Endothelial cell of umbilical vein (primary cell): ENCODE measurements around the gene CEP104. TPM values are rescaled to one million over a fixed set of nuclear protein-coding genes. Genes with fewer than 3 reads are reported as not detected.

Experiments used
- BruUV-seq: library from RNA; stranded (reverse); fragments of 400-500 nt; replicated peaks from 2 replicates; lab custom pipeline; 2021; lab: Mats Ljungman, UMichigan
- CTCF ChIA-PET: fragments of 300-600, 350-600 bp; sonication (Branson Sonifier 250); formaldehyde crosslinking; loops from one replicate; lab custom pipeline; 2021; ENCODE audit warnings: antibody characterized with exemption, inconsistent platforms; lab: Charles Lee
- POLR2A ChIA-PET: fragments of 300-600, 350-600 bp; sonication (Branson Sonifier 250); formaldehyde crosslinking; loops from one replicate; lab custom pipeline; 2021; ENCODE audit warnings: antibody characterized with exemption, inconsistent platforms; lab: Charles Lee
- DNase-seq: peaks from one replicate; pipeline ENCODE4 v3.0.0-alpha.2; 2011; ENCODE audit warnings: low read depth, low spot score
- FAIRE-seq: peaks from 2 replicates; lab custom pipeline; 2011; peaks lifted over from hg19 to GRCh38; lab: Jason Lieb, UNC
- H2AFZ ChIP-seq: 2 replicates; pipeline ENCODE4 v1.6.0; 2012; ENCODE audit warnings: low read depth, low read length, control low read depth, inconsistent platforms
- H3K27ac ChIP-seq: 2 replicates; pipeline ENCODE4 v1.5.1; 2011; ENCODE audit warnings: low read depth, mild to moderate bottlenecking, control low read depth, low read length, moderate library complexity; ENCODE audit not compliant: insufficient read depth
- H3K27me3 ChIP-seq, 2 experiments: 2 replicates each; pipeline versions ENCODE4 v1.6.0 to v1.6.1; 2011; ENCODE audit warnings: low read length in 2 of 2, mixed read lengths in 1 of 2; ENCODE audit not compliant: control insufficient read depth in 2 of 2, insufficient read depth in 2 of 2
- H3K36me3 ChIP-seq, 2 experiments: 2 replicates in 1 of 2; 3 replicates in 1 of 2; pipeline ENCODE4 v1.5.1; 2011; ENCODE audit warnings: low read length in 2 of 2, mild to moderate bottlenecking in 1 of 2, moderate library complexity in 1 of 2; ENCODE audit not compliant: control insufficient read depth in 2 of 2, insufficient read depth in 2 of 2; ENCODE audit errors: extremely low read depth in 1 of 2
- H3K4me1 ChIP-seq: 3 replicates; pipeline ENCODE4 v1.5.1; 2011; ENCODE audit warnings: mild to moderate bottlenecking, low read length; ENCODE audit not compliant: control insufficient read depth, insufficient read depth; ENCODE audit errors: extremely low read depth
- H3K4me2 ChIP-seq: 2 replicates; pipeline ENCODE4 v1.6.1; 2011; ENCODE audit warnings: low read length, control low read depth, mixed read lengths; ENCODE audit not compliant: insufficient read depth
- H3K4me3 ChIP-seq, 3 experiments: fragments of 200-600 bp in 1 of 3; sonication (generic), shearing (Covaris generic) in 1 of 3; replicated peaks in 1 of 3; 2 replicates each; pipeline ENCODE4 v1.5.1; 2011 to 2016; ENCODE audit warnings: control low read depth in 3 of 3, low read length in 3 of 3, mild to moderate bottlenecking in 2 of 3, inconsistent platforms in 1 of 3, low read depth in 1 of 3, moderate library complexity in 1 of 3; ENCODE audit not compliant: insufficient read depth in 1 of 3
- H3K79me2 ChIP-seq: 2 replicates; pipeline ENCODE4 v1.6.0; 2012; ENCODE audit warnings: low read length, inconsistent platforms; ENCODE audit not compliant: control insufficient read depth, insufficient read depth
- H3K9ac ChIP-seq: replicated peaks from 2 replicates; pipeline ENCODE3; 2011; ENCODE audit warnings: low read length, control low read depth; ENCODE audit not compliant: insufficient read depth; ENCODE audit errors: extremely low read depth
- H3K9me1 ChIP-seq: replicated peaks from 3 replicates; pipeline ENCODE4 v1.6.0; 2011; ENCODE audit warnings: mild to moderate bottlenecking, low read length; ENCODE audit not compliant: control insufficient read depth, insufficient read depth; ENCODE audit errors: extremely low read depth
- H3K9me3 ChIP-seq: replicated peaks from 2 replicates; pipeline ENCODE4 v1.5.1; 2012; ENCODE audit warnings: low read length, inconsistent platforms; ENCODE audit not compliant: control insufficient read depth, insufficient read depth
- H4K20me1 ChIP-seq: replicated peaks from 2 replicates; pipeline ENCODE3; 2011; ENCODE audit warnings: mild to moderate bottlenecking, low read length; ENCODE audit not compliant: control insufficient read depth, insufficient read depth; ENCODE audit errors: extremely low read depth
- CTCF ChIP-seq, 2 donors: IDR thresholded peaks; 1 replicate in 1 of 2; 2 replicates in 1 of 2; pipeline ENCODE4 v1.5.1; 2011; ENCODE audit warnings: low read length in 2 of 2, mild to moderate bottlenecking in 2 of 2, moderate library complexity in 2 of 2, control low read depth in 1 of 2, inconsistent platforms in 1 of 2, low read depth in 1 of 2; ENCODE audit not compliant: insufficient read depth in 1 of 2; ENCODE audit errors: extremely low read depth in 1 of 2
- EZH2 ChIP-seq: IDR thresholded peaks from 2 replicates; pipeline ENCODE4 v1.6.1; 2012; ENCODE audit warnings: borderline replicate concordance, low read depth, mild to moderate bottlenecking, moderate library complexity, low read length, inconsistent platforms; ENCODE audit not compliant: severe bottlenecking
- FOS ChIP-seq: IDR thresholded peaks from 2 replicates; pipeline ENCODE4 v1.6.1; 2011; ENCODE audit warnings: mild to moderate bottlenecking, low read length, moderate library complexity, borderline replicate concordance; ENCODE audit not compliant: insufficient read depth
- GATA2 ChIP-seq: IDR thresholded peaks from 2 replicates; pipeline ENCODE4 v1.7.0; 2011; ENCODE audit warnings: low read depth, mild to moderate bottlenecking, moderate library complexity, mixed read lengths, low read length; ENCODE audit not compliant: insufficient read length, insufficient read depth
- JUN ChIP-seq: IDR thresholded peaks from 2 replicates; pipeline ENCODE4 v1.6.1; 2011; ENCODE audit warnings: borderline replicate concordance, low read depth; ENCODE audit not compliant: insufficient read length, insufficient read depth
- MAX ChIP-seq: IDR thresholded peaks from 2 replicates; pipeline ENCODE4 v1.6.1; 2011; ENCODE audit not compliant: insufficient read depth, insufficient read length
- MYC ChIP-seq: IDR thresholded peaks from one replicate; pipeline ENCODE4 v1.6.1; 2011; ENCODE audit warnings: mild to moderate bottlenecking, low read depth, low read length
- POLR2AphosphoS5 ChIP-seq: IDR thresholded peaks from 2 replicates; pipeline ENCODE4 v1.6.1; 2012; ENCODE audit warnings: low read depth, mild to moderate bottlenecking, control low read depth, low read length, moderate library complexity; ENCODE audit not compliant: insufficient read depth
- dilution Hi-C: fragments of 300-500 bp; cut with MboI; formaldehyde crosslinking; loops from one replicate; pipeline ENCODE4 v1.15.0; 2019; ENCODE audit warnings: low sequenced_read_pairs; ENCODE audit not compliant: extremely low pct_ligation_motif_present
- intact Hi-C: fragments of 100-400 bp; cut with micrococcal nuclease; formaldehyde crosslinking; loops from one replicate; pipeline ENCODE4 v1.10.0; 2022
- polyA plus RNA-seq, 4 experiments: library from polyadenylated mRNA; depleted of rRNA in 3 of 4; stranded (reverse) in 3 of 4; unstranded in 1 of 4; fragments of >200 nt; gene quantifications; 2 replicates each; pipeline versions ENCODE4 v1.2.1 to v1.2.3, GENCODE V29; 2011 to 2012; ENCODE audit warnings: missing spikeins in 1 of 4
- total RNA-seq: library from RNA; stranded (reverse); gene quantifications from 2 replicates; pipeline ENCODE4 v1.2.3, GENCODE V29; 2021

CEP104 gene
- total and polyA plus RNA-seq, 2 donors (not counting 3 experiments of a cell fraction or from before 2014, with no cell fraction given) = 12.4 to 43.0 TPM

DNA sequence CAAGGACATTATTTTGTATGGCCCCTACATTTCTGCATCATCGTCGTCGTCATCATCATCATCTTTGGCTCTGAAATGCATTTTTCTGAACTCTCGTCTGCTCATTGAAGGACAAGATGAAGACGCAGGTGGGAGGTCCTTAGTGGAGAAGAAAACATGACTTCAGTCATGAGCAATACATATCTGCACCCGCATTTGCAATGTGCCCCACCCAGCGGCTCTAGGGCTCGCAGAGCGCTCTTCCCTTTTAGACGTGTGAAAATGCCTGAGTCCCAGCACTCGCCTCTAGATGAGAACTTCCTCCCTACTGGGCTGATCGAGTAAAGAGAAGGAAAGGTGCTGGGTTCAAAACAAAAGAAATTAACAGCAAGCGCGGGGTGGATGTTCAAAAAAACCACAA lies 32.9 kb upstream of the CEP104 start:
- Histone ChIP-seq H4K20me1 (no peaks in the 10 kb centered on the region), H2AFZ (no peak overlapping the region), H3K79me2 (peaks cover 16% of the 10 kb centered on the region), H3K4me1 (no peaks in the 10 kb centered on the region), H3K27me3 (no peaks in the 10 kb centered on the region), H3K9me3 (no peaks in the 10 kb centered on the region), H3K36me3 (peaks cover 6 to 26% of the 10 kb centered on the region in 2 experiments), H3K4me2 (no peak overlapping the region), H3K27ac (no peak overlapping the region), H3K4me3 (no peak overlapping the region), H3K9ac (no peak overlapping the region), H3K9me1 (no peaks in the 10 kb centered on the region)
- intact Hi-C loops = no loop called here
- CTCF ChIA-PET = no interaction called here
- TF ChIP-seq MYC (no peak), EZH2 (no peak), FOS (no peak), GATA2 (no peak), POLR2AphosphoS5 (no peak), MAX (no peak), CTCF (IDR thresholded peaks at IDR 0.05; ENCODE audit: extremely low read depth in 1 of 2, insufficient read depth in 1 of 2, low read depth in 1 of 2, low read length in 2 of 2) (no peak), JUN (no peak)
- BruUV-seq = no TSS peak
- dilution Hi-C loops = no loop called here
- FAIRE-seq (no peak), DNase-seq (no peak)
- POLR2A ChIA-PET = no interaction called here
